Right atrium auricular region (tissue), 2 donors: Measurements from ENCODE around the gene RFTN1. TPM values are rescaled to one million over a fixed set of nuclear protein-coding genes. Genes with fewer than 3 reads are reported as not detected.

Experiments
- DNase-seq: peaks from one replicate; pipeline ENCODE4 v3.0.0-alpha.2; 2019; ENCODE audit warnings: low spot score
- H3K27ac ChIP-seq, 2 donors: fragments of 200-600 bp; sonication (generic); 1 replicate in 1 of 2; 2 replicates in 1 of 2; pipeline ENCODE4 v1.5.1; 2016 to 2019
- H3K27me3 ChIP-seq, 2 donors: fragments of 200-600 bp; sonication (generic); one replicate each; pipeline versions ENCODE4 v1.5.1 to v1.6.0; 2017 to 2019
- H3K36me3 ChIP-seq: fragments of 200-600 bp; sonication (generic); one replicate; pipeline ENCODE4 v1.5.1; 2016
- H3K4me1 ChIP-seq, 2 donors: fragments of 200-600 bp; sonication (generic); one replicate each; pipeline versions ENCODE4 v1.5.1 to v1.6.0; 2017 to 2019
- H3K4me3 ChIP-seq, 2 donors: fragments of 200-600 bp; sonication (generic); 1 replicate in 1 of 2; 2 replicates in 1 of 2; pipeline ENCODE4 v1.5.1; 2017 to 2019; ENCODE audit warnings: mild to moderate bottlenecking in 1 of 2, moderate library complexity in 1 of 2
- H3K9me3 ChIP-seq, 2 donors: fragments of 200-600 bp; sonication (generic); one replicate each; pipeline ENCODE4 v1.5.1; 2019
- CTCF ChIP-seq, 2 donors: fragments of 200-600 bp; sonication (generic); IDR thresholded peaks; one replicate each; pipeline ENCODE4 v1.5.1; 2019; ENCODE audit warnings: antibody characterized with exemption in 2 of 2
- total RNA-seq, 2 donors: library from RNA; depleted of rRNA; stranded (reverse); fragments of >200 nt; gene quantifications; one replicate each; pipeline ENCODE4 v1.1.0, GENCODE V29; 2016

RFTN1 gene
- total RNA-seq, 2 donors from 2014 or later: 15.9 to 33.6 TPM

- Histone ChIP-seq H3K4me1 (peaks cover 0 to 5% of the 10 kb centered on the region in 2 donors), H3K36me3 (peaks cover 16% of the 10 kb centered on the region), H3K4me3 (no peak overlapping the region), H3K9me3 (no peaks in the 10 kb centered on the region), H3K27me3 (no peaks in the 10 kb centered on the region), H3K27ac (no peak overlapping the region)
- DNase-seq: peak; percentile 32
- TF ChIP-seq CTCF (IDR thresholded peaks at IDR 0.05): no peak
Measured at GRCh38 chr3:16328124-16328523, 185.4 kb downstream of the RFTN1 start.

GRCh38 chr3:16326724-16327349 is 186.7 kb downstream of the RFTN1 start:
- Histone ChIP-seq H3K36me3 (peaks cover 29% of the 10 kb centered on the region), H3K9me3 (no peaks in the 10 kb centered on the region), H3K27me3 (no peaks in the 10 kb centered on the region), H3K4me1 (no peaks in the 10 kb centered on the region), H3K4me3 (no peak overlapping the region), H3K27ac (no peak overlapping the region)
- no peak for TF ChIP-seq CTCF (IDR thresholded peaks at IDR 0.05)
- peak; percentile 55 for DNase-seq

GRCh38 chr3:16325850-16326249 is 187.6 kb downstream of the RFTN1 start:
- Histone ChIP-seq H3K4me1 (no peaks in the 10 kb centered on the region), H3K36me3 (peaks cover 35% of the 10 kb centered on the region), H3K27me3 (no peaks in the 10 kb centered on the region), H3K9me3 (no peaks in the 10 kb centered on the region), H3K27ac (no peak overlapping the region), H3K4me3 (no peak overlapping the region)
- TF ChIP-seq CTCF (IDR thresholded peaks at IDR 0.05): no peak
- peak; percentile 16 for DNase-seq

GRCh38 chr3:16323737-16324136 is 189.8 kb downstream of the RFTN1 start:
- peak; percentile 40 for DNase-seq
- no peak for TF ChIP-seq CTCF (IDR thresholded peaks at IDR 0.05)
- no peak overlapping the region for H3K4me3 ChIP-seq
- H3K27me3 ChIP-seq: no peaks in the 10 kb centered on the region
- no peak overlapping the region for H3K27ac ChIP-seq
- H3K9me3 ChIP-seq: no peaks in the 10 kb centered on the region
- peaks cover 49% of the 10 kb centered on the region for H3K36me3 ChIP-seq
- no peaks in the 10 kb centered on the region for H3K4me1 ChIP-seq

GRCh38 chr3:16322189-16322588 is 191.3 kb downstream of the RFTN1 start:
- no peak for DNase-seq
- Histone ChIP-seq H3K27me3 (no peaks in the 10 kb centered on the region), H3K9me3 (no peaks in the 10 kb centered on the region), H3K4me1 (no peaks in the 10 kb centered on the region), H3K36me3 (peaks cover 51% of the 10 kb centered on the region), H3K4me3 (no peak overlapping the region), H3K27ac (no peak overlapping the region)
- TF ChIP-seq CTCF (IDR thresholded peaks at IDR 0.05): no peak

GRCh38 chr3:16320711-16321110 is 192.8 kb downstream of the RFTN1 start:
- no peak overlapping the region for H3K4me3 ChIP-seq
- no peaks in the 10 kb centered on the region for H3K4me1 ChIP-seq
- peaks cover 66% of the 10 kb centered on the region for H3K36me3 ChIP-seq
- no peak for DNase-seq
- H3K27ac ChIP-seq: no peak overlapping the region
- TF ChIP-seq CTCF (IDR thresholded peaks at IDR 0.05): no peak
- H3K27me3 ChIP-seq: no peaks in the 10 kb centered on the region
- no peaks in the 10 kb centered on the region for H3K9me3 ChIP-seq
